ENCODE results near the gene NEU4. TPM values are rescaled to one million over a fixed set of nuclear protein-coding genes. Genes with fewer than 3 reads are reported as not detected.
"Not testable (repeated sequence)": the region's sequence is repeated elsewhere in the genome, so short reads cannot be mapped to it uniquely, and the experiment has no call there.

The NEU4 gene
- total RNA-seq, 1 experiment from 2014 or later = 10.0 TPM

GRCh38 chr2:241833101-241833663, 24.2 kb downstream of the NEU4 start:
- Histone ChIP-seq H3K36me3 (ENCODE audit: control insufficient read depth, insufficient read depth, low read length) (no peaks in the 10 kb centered on the region), H3K27me3 (ENCODE audit: control insufficient read depth, insufficient read depth, low read length) (no peaks in the 10 kb centered on the region; the same call in 1 of the 2 replicates), H3K4me3 (ENCODE audit: low read depth in 2 of 2, low read length in 2 of 2) (no peak overlapping the region), H3K27ac (ENCODE audit: low read length) (no peak overlapping the region), H3K9me3 (ENCODE audit: control insufficient read depth, insufficient read depth, low read depth, low read length) (no peaks in the 10 kb centered on the region), H3K4me1 (ENCODE audit: control insufficient read depth, insufficient read depth, low read length) (no peaks in the 10 kb centered on the region)
- CTCF ChIA-PET = no interaction called here
- ATAC-seq = no peak
- intact Hi-C loops (cut with micrococcal nuclease; ENCODE audit: unreplicated experiment) = no loop called here
- POLR2A ChIA-PET = no interaction called here
- no TSS peak for BruUV-seq (replicated peaks)
- TF ChIP-seq TCF7L2 (IDR thresholded peaks at IDR 0.05; ENCODE audit: low read depth, low read length) = no peak
- TF ChIP-seq, protein P1, sequence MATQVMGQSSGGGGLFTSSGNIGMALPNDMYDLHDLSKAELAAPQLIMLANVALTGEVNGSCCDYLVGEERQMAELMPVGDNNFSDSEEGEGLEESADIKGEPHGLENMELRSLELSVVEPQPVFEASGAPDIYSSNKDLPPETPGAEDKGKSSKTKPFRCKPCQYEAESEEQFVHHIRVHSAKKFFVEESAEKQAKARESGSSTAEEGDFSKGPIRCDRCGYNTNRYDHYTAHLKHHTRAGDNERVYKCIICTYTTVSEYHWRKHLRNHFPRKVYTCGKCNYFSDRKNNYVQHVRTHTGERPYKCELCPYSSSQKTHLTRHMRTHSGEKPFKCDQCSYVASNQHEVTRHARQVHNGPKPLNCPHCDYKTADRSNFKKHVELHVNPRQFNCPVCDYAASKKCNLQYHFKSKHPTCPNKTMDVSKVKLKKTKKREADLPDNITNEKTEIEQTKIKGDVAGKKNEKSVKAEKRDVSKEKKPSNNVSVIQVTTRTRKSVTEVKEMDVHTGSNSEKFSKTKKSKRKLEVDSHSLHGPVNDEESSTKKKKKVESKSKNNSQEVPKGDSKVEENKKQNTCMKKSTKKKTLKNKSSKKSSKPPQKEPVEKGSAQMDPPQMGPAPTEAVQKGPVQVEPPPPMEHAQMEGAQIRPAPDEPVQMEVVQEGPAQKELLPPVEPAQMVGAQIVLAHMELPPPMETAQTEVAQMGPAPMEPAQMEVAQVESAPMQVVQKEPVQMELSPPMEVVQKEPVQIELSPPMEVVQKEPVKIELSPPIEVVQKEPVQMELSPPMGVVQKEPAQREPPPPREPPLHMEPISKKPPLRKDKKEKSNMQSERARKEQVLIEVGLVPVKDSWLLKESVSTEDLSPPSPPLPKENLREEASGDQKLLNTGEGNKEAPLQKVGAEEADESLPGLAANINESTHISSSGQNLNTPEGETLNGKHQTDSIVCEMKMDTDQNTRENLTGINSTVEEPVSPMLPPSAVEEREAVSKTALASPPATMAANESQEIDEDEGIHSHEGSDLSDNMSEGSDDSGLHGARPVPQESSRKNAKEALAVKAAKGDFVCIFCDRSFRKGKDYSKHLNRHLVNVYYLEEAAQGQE (IDR thresholded peaks at IDR 0.05; ENCODE audit: insufficient read depth in 1 of 2, low read depth in 2 of 2, low read length in 1 of 2) = no peak
- TF ChIP-seq SIN3A (IDR thresholded peaks at IDR 0.05; ENCODE audit: borderline replicate concordance, insufficient read depth, low read depth, low read length) = no peak
- no peak for TF ChIP-seq POLR2AphosphoS5 (IDR thresholded peaks at IDR 0.05; ENCODE audit: low read depth, low read length)
- TF ChIP-seq CTCF (IDR thresholded peaks at IDR 0.05) = no peak
- in situ Hi-C loops (cut with HindIII; ENCODE audit: low pct_unique_long_range_greater_than_20kb, low sequenced_read_pairs) = no loop called here
- no peak for DNase-seq (ENCODE audit: low read depth, low spot score)

DNA sequence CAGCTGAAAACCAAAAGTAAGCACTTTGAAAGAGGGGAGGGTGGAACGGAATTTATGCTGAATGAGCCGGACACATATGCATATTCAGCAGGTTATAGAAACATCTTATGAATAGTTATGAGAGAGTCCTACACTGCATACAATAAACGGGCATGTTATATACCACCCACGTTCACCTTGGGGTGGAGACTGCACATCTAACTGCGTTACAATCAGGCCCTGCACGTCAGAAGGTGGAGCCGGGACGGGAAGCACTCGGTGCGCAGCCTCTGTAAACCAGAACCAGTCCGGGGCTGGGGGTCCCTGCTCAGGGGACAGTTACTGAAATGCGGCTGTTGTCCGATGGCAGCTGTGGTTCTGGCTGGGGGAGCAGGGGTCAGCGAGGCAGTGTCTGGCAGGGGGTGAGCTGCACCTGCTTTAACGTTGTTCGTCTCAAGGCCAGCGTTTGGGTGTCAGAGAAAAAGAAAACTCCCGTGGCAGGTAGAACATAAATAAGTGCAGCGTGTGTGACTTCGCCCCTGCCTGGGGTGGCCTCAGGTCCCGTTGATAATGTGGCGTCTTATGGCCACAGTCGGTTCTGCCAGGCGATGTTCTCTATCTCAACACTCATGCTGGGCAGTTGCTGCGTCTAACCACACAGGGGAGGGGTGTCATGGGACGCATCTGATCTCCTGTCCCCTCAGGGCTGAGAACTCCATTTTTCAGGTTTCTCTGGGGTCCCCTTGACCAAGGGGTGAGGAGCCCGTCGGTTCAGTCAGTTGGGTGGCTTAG, 24.9 kb downstream of the NEU4 start:
- H3K27ac ChIP-seq (ENCODE audit: low read length); H3K4me3 ChIP-seq (ENCODE audit: low read depth in 2 of 2, low read length in 2 of 2); H3K36me3 ChIP-seq (ENCODE audit: control insufficient read depth, insufficient read depth, low read length); POLR2A ChIA-PET; H3K27me3 ChIP-seq (ENCODE audit: control insufficient read depth, insufficient read depth, low read length); BruUV-seq (replicated peaks); H3K9me3 ChIP-seq (ENCODE audit: control insufficient read depth, insufficient read depth, low read depth, low read length); ATAC-seq; H3K4me1 ChIP-seq (ENCODE audit: control insufficient read depth, insufficient read depth, low read length); DNase-seq (ENCODE audit: low read depth, low spot score); intact Hi-C loops (cut with micrococcal nuclease; ENCODE audit: unreplicated experiment); in situ Hi-C loops (cut with HindIII; ENCODE audit: low pct_unique_long_range_greater_than_20kb, low sequenced_read_pairs): not testable (repeated sequence)
- CTCF ChIA-PET = interaction anchor here (0.9 kb wide), 1 partner anchor 18 kb away, joined by 6 read pairs; no protein-coding TSS in a partner anchor

Data from Panc1 (cell line).